ENCODE data around the gene PLEKHM3.

Gene PLEKHM3, protein sequence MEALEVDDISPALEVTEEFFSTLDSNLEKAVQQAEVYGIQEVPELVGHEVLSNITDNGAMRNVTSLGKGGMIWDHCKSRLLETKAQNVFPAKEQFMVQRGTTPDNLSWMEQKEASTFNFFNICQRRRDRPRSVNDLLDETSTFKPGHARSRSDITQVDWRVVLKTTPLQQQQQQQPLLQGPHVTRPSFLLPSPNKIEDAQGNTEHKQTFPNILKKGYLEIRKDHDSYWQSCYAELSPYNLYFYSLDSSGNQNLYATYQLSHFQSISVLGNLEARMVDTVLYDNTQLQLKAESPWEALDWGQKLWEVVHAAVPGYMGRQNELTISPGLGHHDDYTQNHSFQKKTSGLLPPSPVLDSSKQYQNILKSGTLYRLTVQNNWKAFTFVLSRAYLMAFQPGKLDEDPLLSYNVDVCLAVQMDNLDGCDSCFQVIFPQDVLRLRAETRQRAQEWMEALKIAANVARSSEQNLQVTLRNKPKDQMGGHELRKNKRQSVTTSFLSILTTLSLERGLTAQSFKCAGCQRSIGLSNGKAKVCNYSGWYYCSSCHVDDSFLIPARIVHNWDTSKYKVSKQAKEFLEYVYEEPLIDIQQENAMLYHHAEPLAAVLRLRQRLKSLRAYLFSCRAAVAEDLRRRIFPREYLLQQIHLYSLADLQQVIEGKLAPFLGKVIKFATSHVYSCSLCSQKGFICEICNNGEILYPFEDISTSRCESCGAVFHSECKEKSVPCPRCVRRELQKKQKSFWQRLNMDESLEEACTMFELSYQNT

DNA sequence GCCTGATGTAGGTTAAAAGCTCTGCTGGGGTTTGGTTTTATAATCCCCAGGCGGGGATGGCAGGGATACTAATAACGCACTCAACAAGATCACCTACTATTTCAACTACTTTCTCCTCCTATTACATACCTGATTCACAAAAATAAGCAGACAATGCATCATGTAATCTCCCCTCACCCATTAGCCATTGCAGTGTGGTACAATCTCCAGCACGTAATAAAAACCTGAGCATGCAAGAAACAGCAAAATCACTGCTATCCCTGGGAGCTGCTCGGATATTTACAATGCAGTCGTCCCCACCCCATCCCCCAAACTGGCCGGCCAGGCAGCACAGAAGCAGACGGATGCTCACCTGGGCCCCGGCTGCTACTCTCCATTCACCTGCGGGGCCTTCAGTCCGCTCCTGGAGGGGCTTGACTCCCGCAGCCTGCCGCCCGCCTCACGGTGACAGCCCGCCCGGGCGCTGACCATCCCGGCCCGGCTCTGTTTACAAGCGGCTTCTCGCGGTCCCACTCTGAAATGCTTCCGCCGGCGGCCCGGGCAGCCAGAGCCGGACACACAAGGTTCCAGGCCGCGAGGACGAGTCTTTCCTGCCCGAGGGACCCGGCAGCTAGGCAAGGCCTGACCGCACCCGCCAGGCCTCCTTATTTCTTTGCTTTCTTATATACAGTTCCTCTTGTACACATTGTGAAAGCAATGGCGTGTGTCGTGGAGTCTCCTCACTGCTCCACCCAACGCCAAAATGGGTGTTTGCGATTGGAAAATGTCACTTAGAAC lies at the start of gene PLEKHM3:
Gene PLEKHM3, minus strand, starts transcription at position 491 of the 777 bp plus-strand sequence. CDS start 23,888 bp downstream, outside the sequence.
- no peak for FAIRE-seq

DNA sequence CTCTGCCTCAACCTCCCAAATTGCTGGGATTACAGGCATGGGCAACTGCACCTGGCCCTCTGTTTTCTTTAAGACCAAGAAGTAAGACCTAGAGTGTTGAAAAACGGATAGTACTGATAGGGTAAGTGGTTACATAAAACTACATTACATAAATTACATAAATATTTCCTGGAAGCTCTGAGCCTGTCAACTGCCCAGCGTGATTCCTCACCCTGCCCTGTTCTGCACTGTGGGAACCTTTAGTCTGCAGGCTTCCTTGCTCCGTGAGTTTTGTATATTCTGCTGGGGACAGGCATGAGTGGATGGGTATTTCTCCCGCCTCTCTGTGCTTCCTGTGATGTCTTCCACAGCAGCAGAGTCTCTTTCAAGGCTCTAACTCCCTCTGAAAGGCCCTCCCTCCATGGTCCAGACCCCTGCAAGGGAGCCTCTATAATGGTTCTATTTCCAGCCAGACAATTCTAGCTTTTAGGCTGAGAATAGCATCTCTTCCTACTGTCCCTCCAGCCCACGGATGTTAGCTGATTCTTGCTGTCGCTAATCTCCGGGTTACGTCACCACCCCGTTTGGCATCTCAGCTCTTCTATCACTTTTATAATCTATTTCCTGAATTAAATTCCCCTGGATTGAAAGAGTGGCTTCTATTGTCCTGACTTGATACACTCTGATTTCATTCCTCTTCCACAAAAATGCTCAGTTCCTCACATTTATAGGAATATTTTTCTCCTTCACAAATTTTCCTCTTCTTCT lies 49.5 kb upstream of the PLEKHM3 start:
- FAIRE-seq = no peak

DNA sequence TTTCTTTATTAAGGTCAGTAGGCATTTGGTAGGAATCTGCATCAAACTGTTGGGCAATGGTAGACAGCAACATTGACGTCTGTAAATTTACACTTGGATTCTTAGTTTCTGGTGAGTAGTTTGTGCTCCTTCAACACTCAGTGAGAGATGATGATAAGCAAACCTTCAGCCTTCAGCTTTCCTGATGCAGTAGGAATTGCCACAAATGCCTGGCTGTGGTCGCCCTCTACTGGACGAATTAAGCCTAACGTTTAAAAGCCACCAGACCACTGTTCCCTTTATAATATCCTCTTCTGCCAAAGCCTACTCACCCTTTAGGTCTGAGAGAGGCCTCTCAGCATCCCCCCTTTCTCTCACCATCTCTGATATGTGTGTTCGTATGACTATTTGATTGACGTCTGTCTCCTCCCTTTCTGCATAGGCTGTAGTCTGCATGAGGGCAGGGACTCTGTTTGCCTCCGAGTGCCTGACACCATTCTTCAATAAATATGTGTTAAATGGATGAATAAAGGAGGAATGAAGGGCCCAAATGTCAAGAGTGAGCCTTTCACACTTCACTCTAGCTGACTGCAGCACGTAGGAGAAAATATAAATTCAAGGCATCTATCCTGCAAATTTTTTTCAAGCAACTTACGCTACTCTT lies 47.0 kb upstream of the PLEKHM3 start:
- peak; percentile 79 for FAIRE-seq

DNA sequence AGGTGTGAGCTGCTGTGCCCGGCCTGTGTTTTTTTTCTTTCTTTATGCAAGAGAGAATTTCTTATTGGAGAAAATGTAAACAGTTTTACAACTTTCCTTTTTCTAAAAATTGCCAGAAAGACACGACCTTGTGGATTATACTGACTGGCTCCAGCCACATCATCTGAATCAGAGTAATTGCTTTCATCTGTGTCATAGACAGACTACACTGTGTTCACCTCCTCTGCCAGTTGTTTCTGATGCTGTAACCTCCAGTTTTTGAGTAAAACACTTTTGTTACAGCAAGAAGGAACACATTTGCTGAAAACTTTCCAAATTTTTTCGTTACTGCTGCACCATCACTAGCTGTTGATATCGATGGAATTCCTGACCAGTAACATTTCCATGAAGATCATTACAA lies 43.9 kb upstream of the PLEKHM3 start:
- FAIRE-seq = no peak

DNA sequence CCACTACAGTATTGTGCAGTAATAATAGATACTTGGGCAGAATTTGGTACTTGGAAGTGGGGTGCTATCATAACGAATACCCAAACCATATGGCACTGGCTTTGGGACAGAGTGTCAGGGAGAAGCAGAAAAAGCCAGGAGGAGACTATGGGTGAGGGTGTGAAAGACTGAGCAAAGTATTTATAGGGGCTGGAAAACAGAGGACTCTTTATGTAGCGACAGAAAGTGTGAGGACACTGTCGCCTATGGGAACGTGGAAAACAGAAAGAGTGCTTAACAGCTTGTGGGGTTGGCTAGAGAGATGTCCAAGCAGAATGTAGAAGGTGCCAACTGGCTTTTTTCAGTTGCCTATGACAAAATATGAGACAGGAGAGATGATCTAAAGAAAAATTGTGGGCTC lies 40.7 kb upstream of the PLEKHM3 start:
- no peak for FAIRE-seq

DNA sequence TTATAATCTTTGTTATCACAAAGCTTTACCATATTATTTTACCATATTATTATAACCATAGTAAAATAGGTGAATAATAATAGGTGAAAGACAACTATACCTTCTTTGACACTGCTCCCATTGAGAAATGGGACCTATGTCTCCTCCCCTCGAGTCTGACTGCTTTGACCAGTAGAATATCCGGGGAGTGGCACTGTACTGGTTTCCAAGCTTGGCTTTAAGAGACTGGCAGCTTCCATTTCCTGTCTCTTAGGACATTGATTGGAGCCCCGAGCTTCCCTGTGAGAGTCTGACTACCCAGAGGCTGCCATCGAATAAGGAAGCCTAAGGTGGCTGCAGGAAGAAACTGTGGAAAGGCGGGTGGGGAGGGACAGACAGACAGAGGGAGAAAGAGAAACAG lies 40.1 kb upstream of the PLEKHM3 start:
- no peak for FAIRE-seq

DNA sequence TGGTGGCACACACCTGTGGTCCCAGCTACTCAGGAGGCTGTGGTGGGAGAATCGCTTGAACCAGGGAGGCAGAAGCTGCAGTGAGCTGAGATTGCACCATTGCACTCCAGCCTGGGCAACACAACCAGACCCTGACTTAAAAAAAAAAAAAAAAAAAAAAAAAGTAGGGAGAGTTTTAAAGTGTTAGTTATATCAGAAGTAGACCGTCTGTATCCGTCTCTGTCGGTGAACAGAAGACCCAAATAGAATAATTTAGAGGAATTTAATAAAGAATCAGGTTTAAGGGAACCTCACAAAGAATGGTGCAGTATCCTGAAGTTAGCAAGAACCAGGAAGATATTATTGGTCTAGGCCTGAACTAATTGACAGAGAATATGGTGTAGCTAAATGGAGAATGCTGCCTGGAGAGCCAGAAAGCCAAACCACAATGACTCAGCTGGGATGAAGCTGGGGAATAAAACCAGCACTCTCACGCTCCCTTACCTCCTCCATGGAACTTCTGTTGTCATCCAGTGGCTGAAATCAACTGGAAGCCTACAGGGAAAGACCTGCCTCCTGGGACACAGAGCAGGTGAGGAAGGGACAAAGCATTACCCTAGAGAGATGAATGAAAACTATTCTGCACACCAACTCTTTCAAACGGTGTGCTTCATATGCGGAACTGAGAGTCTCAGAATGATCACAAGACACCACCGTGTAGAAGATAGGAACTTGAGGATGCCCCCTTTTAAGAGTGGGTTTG lies 39.1 kb upstream of the PLEKHM3 start:
- FAIRE-seq = no peak

DNA sequence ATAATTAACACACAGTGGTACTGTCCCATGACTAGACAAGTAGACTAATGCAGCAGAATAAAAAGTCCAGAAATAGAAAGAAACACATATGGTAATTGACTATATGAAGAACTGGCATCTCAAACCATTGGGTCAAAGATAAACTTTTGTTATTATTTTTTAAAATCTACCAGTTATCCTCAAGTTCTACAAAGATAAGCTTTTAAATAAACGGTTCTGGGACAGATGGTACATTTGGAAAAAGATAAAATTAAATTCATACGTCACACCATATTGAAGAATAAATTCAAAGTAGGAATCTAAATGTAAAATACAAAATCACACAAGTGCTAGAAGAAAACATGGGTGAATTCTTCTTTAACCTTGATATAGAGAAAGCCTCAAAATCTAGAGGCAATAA lies 37.6 kb upstream of the PLEKHM3 start:
- no peak for FAIRE-seq

DNA sequence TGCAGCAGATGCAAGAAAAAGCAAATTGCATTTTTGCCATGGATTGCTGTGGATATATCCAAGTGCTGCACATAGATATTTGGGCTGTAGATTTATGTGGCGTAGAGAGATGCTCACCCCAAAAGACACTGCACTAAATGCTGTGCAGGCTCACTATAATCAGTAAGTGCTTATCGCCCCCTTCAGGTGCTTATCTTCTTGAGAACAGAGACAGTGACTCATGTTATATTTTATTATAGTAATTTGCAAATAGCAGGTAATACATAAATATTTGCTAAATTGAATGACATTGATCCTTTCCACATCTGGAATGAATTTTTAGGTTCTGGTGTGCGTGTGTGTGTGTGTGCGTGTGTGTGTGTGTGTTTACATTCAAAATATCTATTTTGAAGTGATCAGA lies 36.8 kb upstream of the PLEKHM3 start:
- peak; percentile 22 for FAIRE-seq

DNA sequence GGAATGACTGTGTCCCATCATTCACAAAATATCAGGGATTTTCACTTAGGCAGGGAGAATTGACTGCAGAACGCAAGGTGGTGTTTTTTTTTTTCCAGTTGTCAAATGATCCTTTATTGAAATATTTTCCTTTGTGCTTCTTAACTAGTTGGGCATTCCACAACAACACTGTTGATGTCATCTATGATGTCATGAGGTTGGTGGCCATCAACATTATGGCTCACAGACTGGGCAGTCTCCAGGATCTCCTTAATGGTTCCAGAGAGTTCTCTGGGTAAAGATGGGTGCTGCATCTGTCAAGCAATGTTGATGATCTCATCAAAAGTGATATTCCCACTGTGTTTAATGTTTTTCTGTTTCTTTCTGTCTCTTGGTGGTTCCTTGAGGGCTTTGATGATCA lies 31.8 kb upstream of the PLEKHM3 start:
- no peak for FAIRE-seq

DNA sequence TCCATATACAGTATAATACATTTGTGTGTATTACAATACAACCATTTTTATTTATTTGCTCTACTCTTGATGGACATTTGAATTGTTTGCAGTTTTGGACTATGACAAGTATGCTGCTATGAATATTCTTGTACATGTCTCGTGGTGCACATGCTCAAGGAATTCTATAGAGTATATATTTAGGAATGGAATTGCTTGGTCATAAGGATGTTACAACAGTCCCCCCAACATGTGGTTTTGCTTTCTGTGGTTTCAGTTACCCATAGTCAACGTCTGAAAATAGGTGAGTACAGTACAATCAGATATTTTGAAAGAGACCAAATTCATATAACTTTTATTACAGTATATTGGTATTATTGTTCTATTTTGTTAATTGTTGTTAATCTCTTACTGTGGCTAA lies 24.1 kb upstream of the PLEKHM3 start:
- FAIRE-seq = no peak

DNA sequence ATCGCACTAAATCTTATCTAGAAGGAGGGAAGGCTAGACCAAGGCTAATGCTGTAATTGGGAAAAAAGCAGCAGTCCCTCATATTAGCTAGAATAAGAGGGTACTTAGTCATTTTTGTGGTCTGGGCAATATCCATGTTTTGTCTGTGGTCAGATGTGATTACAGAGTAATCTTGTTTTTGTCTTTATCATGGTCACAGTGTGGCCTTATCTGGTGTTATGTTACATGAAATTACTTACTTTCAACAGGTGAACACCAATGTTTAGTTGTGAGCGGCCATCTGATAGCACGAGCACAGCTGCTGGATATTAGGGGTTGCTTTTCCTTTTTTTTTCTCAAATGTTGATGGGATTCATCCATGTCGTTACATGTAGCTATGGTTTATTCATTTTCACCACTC lies 23.7 kb upstream of the PLEKHM3 start:
- no peak for FAIRE-seq

DNA sequence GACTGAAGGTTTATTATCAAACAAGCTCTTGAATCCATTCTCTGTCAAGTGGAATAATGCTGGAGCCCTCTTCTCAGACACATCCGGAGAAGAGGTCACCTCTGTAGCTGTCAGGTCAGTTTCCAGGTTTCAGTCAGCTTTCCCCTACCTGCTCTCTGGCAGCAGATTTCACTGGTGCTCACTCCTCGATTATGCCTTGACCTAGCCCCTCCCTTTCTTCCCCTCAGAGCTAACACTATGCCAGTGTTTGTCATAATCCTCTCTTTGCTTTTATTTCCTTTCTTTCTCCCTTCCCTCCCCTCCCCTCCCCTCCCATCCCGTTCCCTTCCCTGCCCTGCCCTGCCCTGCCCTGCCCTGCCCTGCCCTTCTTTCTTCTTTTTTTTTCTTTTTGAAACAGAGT lies 22.5 kb upstream of the PLEKHM3 start:
- no peak for FAIRE-seq

DNA sequence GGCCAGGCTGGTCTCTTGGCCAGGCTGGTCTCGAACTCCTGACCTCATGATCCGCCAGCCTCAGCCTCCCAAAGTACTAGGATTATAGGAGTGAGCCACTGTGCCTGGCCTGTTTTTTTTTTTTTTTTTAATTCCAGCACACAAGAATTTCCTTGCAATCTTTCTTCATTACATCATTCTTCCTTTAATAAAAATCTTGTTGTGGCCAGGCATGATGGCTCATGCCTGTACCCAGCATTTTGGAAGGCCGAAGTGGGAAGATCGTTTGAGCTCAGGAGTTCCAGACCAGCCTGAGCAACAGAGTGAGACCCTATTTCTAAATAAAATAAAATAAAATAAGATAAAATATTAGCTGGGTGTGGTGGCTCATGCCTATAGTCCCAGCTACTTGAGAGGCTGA lies 21.4 kb upstream of the PLEKHM3 start:
- no peak for FAIRE-seq

DNA sequence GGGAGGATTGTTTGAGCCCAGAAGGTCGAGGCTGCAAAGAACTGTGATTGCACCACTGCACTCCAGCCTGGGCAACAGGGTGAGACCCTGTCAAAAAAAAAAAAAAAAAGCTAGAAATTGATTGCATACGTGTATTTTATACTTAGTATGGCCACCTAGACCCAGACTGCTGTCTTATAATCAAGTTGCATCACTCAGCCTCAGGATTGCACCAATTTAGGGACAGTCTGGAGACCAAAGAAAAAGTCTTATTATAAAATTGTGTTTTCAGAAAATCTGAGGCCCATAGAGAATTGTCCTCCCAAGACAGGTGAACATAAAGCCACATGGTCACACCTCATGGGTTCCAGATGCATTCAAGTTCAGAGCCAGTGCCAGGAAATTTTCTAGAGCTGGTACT lies 17.1 kb upstream of the PLEKHM3 start:
- FAIRE-seq = no peak

DNA sequence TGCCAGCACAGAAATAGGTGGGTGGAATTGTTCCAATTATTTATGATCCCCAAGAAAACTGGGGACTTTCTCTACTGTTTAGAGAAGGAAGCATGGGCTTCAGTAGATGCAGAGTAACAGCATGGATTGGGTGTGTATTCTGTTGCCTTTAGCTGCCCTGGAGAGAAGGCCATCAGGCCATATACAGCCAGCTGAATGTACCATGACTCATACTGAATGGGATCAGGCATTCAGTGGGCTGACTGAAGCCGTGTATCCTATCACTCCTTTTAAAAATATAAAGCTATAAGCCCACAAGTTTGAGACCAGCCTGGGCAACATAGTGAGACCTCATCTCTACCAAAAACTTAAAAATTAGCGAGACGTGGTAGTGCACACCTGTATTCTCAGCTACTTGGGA lies 16.7 kb upstream of the PLEKHM3 start:
- FAIRE-seq = no peak

DNA sequence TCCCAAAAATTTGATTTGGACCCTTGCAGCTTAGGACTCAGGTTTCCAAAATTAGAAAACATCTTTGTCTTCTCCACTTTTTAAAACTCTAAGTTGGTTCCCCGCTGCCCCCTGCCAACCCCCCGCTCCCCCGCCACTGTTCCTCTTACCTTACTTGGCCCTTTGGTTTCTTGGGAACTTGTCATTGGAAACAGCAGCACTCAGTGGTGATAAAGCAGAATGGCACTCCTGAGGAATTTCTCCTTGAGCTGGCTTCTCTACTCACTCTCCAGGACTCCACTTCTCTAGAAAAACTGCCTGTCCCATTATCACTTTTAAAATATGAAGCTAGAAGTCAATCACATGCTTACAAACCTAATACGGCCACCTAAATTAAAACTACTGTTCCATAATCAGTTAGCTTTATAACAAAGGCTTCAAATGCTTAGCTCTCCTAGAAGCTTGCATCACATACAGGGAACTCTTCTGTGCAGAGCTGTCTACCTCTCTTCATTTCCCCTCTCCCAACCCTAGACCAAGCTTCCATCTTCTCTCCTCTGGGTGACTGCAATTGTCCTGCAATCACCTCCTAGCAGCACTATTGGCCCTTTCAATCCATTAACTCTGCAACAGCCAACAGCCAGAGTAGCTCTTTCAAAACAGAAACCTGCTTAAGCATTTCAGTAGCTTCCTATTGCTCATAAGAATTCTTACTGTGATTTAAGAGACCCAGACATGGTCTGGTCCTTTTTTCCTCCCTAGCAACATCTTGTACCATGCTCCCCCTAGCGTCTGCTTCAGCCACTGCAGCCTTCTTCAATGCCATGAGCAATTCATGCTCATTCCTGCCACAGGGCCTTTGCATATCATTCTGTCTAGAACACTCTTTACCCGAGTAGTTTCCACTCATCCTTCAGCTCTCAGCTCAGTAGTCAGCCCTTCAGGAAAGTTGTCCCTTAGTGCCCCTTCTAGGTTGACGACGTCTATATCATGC lies 15.2 kb upstream of the PLEKHM3 start:
- no peak for FAIRE-seq

DNA sequence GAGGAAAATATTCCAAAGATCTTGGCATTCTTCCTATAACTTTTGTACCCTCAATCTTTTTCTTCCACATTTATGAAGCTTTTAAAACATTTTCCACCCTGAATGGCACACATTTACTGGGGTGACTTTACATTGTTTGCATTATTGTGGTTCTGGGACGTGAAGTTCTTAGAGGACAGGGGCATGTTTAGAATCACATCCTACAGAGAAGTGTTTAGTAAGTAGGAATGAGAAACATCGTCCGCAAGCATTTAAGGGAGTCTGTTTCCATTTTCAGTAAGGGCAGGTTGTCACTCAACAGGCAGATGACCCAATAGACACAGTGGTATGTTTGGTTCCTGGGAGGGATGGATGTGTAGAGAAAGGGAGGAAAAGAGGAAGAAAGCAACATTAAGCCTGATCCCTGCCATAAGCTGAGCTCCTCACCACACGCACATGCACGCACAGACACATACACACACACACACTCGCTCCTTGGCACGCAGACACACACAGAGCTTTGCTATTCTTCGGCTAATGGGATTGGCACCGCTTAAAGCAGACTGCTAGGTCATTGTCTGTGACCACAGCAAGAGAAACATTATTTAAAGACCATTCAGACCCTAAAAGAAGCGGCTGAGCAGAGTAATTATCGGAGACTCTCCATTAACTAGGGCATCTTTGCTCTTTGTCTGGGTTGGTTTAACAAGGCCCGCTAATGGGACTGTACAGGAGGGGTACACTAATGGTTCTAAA lies 14.2 kb upstream of the PLEKHM3 start:
- no peak for FAIRE-seq
